A673 (cell line): Measurements from ENCODE around the gene LGR4. TPM values are rescaled to one million over a fixed set of nuclear protein-coding genes. Genes with fewer than 3 reads are reported as not detected.

Source experiments
- BruUV-seq: library from RNA; stranded (reverse); fragments of 400-500 nt; replicated peaks from 2 replicates; lab custom pipeline; 2021; lab: Mats Ljungman, UMichigan
- CTCF ChIA-PET: fragments of 300-600 bp; sonication (Branson Sonifier 250); formaldehyde crosslinking; loops from one replicate; lab custom pipeline; 2022; ENCODE audit warnings: antibody characterized with exemption; lab: Charles Lee
- POLR2A ChIA-PET: fragments of 300-600 bp; sonication (Branson Sonifier 250); formaldehyde crosslinking; loops from one replicate; lab custom pipeline; 2022; ENCODE audit warnings: antibody characterized with exemption; ENCODE audit not compliant: low non-redundant PET; lab: Charles Lee
- DNase-seq: peaks from one replicate; pipeline ENCODE4 v3.0.0-alpha.2; 2015; ENCODE audit warnings: low spot score
- H3K27ac ChIP-seq: fragments of 200-600 bp; sonication (generic); 2 replicates; pipeline ENCODE4 v1.5.1; 2016; ENCODE audit warnings: mixed run types, low read depth, mild to moderate bottlenecking, mixed read lengths, antibody characterized with exemption, low read length; ENCODE audit not compliant: poor library complexity, severe bottlenecking
- H3K27me3 ChIP-seq: fragments of 200-600 bp; sonication (generic); replicated peaks from 2 replicates; pipeline ENCODE4 v1.6.1; 2017; ENCODE audit warnings: mixed run types, low read depth, mild to moderate bottlenecking, mixed read lengths, antibody characterized with exemption, low read length; ENCODE audit not compliant: insufficient read depth, poor library complexity
- H3K36me3 ChIP-seq: fragments of 200-600 bp; sonication (generic); 2 replicates; pipeline ENCODE4 v1.6.1; 2016; ENCODE audit warnings: mixed run types, mild to moderate bottlenecking, mixed read lengths, antibody characterized with exemption, low read length; ENCODE audit not compliant: insufficient read depth, poor library complexity, severe bottlenecking
- H3K4me1 ChIP-seq: fragments of 200-600 bp; sonication (generic); 2 replicates; pipeline ENCODE4 v1.6.1; 2017; ENCODE audit warnings: mixed run types, mild to moderate bottlenecking, mixed read lengths, antibody characterized with exemption, low read length; ENCODE audit not compliant: insufficient read depth, poor library complexity, severe bottlenecking
- H3K4me3 ChIP-seq: fragments of 200-600 bp; sonication (generic); 2 replicates; pipeline ENCODE4 v1.5.1; 2016; ENCODE audit warnings: low read depth, mixed run types, mild to moderate bottlenecking, mixed read lengths, low read length; ENCODE audit not compliant: poor library complexity, severe bottlenecking
- H3K9me3 ChIP-seq: fragments of 200-600 bp; sonication (generic); 2 replicates; pipeline ENCODE4 v1.6.1; 2016; ENCODE audit warnings: mixed run types, low read depth, mild to moderate bottlenecking, mixed read lengths, antibody characterized with exemption, low read length; ENCODE audit not compliant: poor library complexity, severe bottlenecking
- CTCF ChIP-seq: fragments of 300-800, 200-600 bp; sonication (generic); conservative IDR thresholded peaks from 2 replicates; pipeline ENCODE4 v1.5.1; 2017; ENCODE audit warnings: low read depth, mild to moderate bottlenecking, antibody characterized with exemption, low read length, moderate library complexity, mixed read lengths
- EZH2 ChIP-seq: fragments of 200-600 bp; sonication (generic); IDR thresholded peaks from 2 replicates; pipeline ENCODE4 v1.6.1; 2017; ENCODE audit warnings: borderline replicate concordance, low read depth, mild to moderate bottlenecking, mixed read lengths, antibody characterized with exemption, low read length; ENCODE audit not compliant: poor library complexity, severe bottlenecking
- intact Hi-C: fragments of 100-400 bp; cut with micrococcal nuclease; formaldehyde crosslinking; loops from one replicate; pipeline ENCODE4 v1.10.0; 2022; ENCODE audit not compliant: unreplicated experiment
- total RNA-seq: library from RNA; stranded (reverse); gene quantifications from 2 replicates; pipeline ENCODE4 v1.2.3, GENCODE V29; 2021

LGR4 gene
- total RNA-seq, 1 experiment from 2014 or later = 24.7 TPM

DNA sequence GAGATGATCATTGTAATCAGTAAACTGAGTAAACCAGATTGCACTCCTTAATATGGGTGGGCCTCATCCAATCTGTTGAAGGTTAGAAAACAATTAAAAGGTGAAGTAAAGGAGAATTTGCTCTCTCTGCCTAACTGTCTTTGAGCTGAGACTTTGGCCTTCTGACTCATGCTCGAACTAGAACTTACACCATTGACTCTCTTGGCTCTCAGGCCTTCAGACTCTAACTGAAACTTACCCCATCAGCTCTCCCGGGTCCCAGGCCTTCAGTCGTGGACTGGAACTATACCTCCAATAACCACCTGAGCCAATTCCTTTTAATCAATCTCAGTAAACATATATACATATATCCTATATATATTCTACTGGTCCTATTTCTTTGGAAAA lies 34.0 kb downstream of the LGR4 start:
- TF ChIP-seq EZH2 (no peak), CTCF (no peak)
- intact Hi-C loops = no loop called here
- DNase-seq = no peak
- ChIA-PET CTCF (no interaction called here), POLR2A (no interaction called here)
- H3K4me3 ChIP-seq = no peak overlapping the region
- H3K4me1 ChIP-seq = peaks cover 3% of the 10 kb centered on the region
- H3K36me3 ChIP-seq = no peaks in the 10 kb centered on the region
- no peaks in the 10 kb centered on the region for H3K9me3 ChIP-seq
- H3K27ac ChIP-seq = no peak overlapping the region
- H3K27me3 ChIP-seq = no peaks in the 10 kb centered on the region
- BruUV-seq = no TSS peak

GRCh38 chr11:27437829-27438594 lies 34.6 kb downstream of the LGR4 start:
- TF ChIP-seq EZH2 (no peak), CTCF (no peak)
- ChIA-PET CTCF (interaction anchor here (0.5 kb wide), 1 partner anchor 13 kb away, joined by 3 read pairs; no protein-coding TSS in a partner anchor), POLR2A (no interaction called here)
- Histone ChIP-seq H3K9me3 (no peaks in the 10 kb centered on the region), H3K4me3 (no peak overlapping the region), H3K4me1 (no peaks in the 10 kb centered on the region), H3K27me3 (no peaks in the 10 kb centered on the region), H3K36me3 (no peaks in the 10 kb centered on the region), H3K27ac (no peak overlapping the region)
- DNase-seq = no peak
- intact Hi-C loops = no loop called here
- no TSS peak for BruUV-seq

DNA sequence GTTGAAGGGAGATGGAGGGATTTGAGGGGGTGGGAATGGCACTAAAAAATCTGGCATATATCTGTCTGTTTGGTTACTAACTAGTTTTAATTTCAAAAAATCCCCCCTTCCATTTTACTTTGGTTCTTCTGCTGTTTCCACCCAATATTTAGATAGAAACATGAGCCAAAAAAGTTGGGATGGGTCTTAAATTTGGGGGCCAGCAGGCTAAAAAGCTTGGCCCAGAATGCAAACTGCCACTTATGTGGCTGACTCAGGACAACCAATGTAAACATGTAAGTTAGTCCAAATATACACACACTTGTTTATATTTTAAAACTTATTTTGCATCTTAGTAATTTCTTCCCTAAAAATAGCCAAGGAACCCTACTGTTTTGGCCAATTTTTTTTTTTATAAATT lies 35.7 kb downstream of the LGR4 start:
- no peaks in the 10 kb centered on the region for H3K36me3 ChIP-seq
- no peak overlapping the region for H3K27ac ChIP-seq
- H3K27me3 ChIP-seq = no peaks in the 10 kb centered on the region
- no peak overlapping the region for H3K4me3 ChIP-seq
- ChIA-PET CTCF (no interaction called here), POLR2A (no interaction called here)
- no peak for TF ChIP-seq CTCF
- no peak for TF ChIP-seq EZH2
- DNase-seq = no peak
- intact Hi-C loops = no loop called here
- H3K4me1 ChIP-seq = peaks cover 5% of the 10 kb centered on the region
- H3K9me3 ChIP-seq = no peaks in the 10 kb centered on the region
- BruUV-seq = no TSS peak
